HUES6 (cell line): ENCODE results near the gene DGKE.

Experiments
- H3K27ac ChIP-seq: 2 replicates; pipeline ENCODE4 v1.7.0; 2013; ENCODE audit warnings: low read depth, mild to moderate bottlenecking, low read length, inconsistent platforms
- H3K27me3 ChIP-seq: 2 replicates; pipeline ENCODE4 v1.6.1; 2013; ENCODE audit warnings: low read length; ENCODE audit not compliant: control insufficient read depth, insufficient read depth
- H3K36me3 ChIP-seq: 2 replicates; pipeline ENCODE4 v1.6.1; 2013; ENCODE audit warnings: low read length; ENCODE audit not compliant: control insufficient read depth, insufficient read depth
- H3K4me1 ChIP-seq: 2 replicates; pipeline ENCODE4 v1.6.1; 2013; ENCODE audit warnings: low read length; ENCODE audit not compliant: control insufficient read depth, insufficient read depth
- H3K4me3 ChIP-seq: 2 replicates; pipeline ENCODE4 v1.5.1; 2013; ENCODE audit warnings: low read depth, low read length
- H3K9ac ChIP-seq: one replicate; pipeline ENCODE4 v1.6.1; 2013; ENCODE audit warnings: mild to moderate bottlenecking, low read length
- H3K9me3 ChIP-seq: 2 replicates; pipeline ENCODE4 v1.6.1; 2013; ENCODE audit warnings: low read depth, low read length; ENCODE audit not compliant: control insufficient read depth, insufficient read depth

The DGKE gene

GRCh38 chr17:56801459-56802178, 32.3 kb upstream of the DGKE start:
- Histone ChIP-seq H3K9ac (no peak overlapping the region), H3K4me1 (peaks cover 5% of the 10 kb centered on the region; the same call in 1 of the 2 replicates), H3K4me3 (no peak overlapping the region)

DNA sequence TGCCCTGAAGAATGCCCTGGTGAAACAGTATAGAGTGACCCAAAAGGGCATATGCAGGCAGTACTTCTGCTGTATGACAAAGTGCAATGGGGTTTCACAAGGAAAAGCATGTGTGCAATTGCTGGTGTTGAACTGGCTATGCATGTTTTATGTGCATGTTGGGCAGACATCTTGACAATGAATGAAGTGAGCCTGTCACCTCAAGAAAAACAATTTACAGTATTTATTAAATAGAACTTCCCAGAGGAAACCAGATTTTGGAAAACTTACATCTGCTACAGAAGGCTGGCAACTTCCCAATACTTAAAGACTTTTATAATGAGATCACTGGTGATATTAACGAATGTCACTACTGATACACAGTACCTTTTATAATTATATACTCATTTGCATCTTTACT, 30.9 kb upstream of the DGKE start:
- H3K4me1 ChIP-seq = peaks cover 5% of the 10 kb centered on the region; the same call in 1 of the 2 replicates
- no peaks in the 10 kb centered on the region for H3K27me3 ChIP-seq
- H3K9me3 ChIP-seq = no peaks in the 10 kb centered on the region
- no peak overlapping the region for H3K9ac ChIP-seq
- no peaks in the 10 kb centered on the region for H3K36me3 ChIP-seq
- no peak overlapping the region for H3K4me3 ChIP-seq
- H3K27ac ChIP-seq = no peak overlapping the region

More at GRCh38 chr17:56801459-56802178, 32.3 kb upstream of the DGKE start:
- Histone ChIP-seq H3K9me3 (no peaks in the 10 kb centered on the region), H3K27ac (no peak overlapping the region), H3K36me3 (no peaks in the 10 kb centered on the region), H3K27me3 (no peaks in the 10 kb centered on the region)

DNA sequence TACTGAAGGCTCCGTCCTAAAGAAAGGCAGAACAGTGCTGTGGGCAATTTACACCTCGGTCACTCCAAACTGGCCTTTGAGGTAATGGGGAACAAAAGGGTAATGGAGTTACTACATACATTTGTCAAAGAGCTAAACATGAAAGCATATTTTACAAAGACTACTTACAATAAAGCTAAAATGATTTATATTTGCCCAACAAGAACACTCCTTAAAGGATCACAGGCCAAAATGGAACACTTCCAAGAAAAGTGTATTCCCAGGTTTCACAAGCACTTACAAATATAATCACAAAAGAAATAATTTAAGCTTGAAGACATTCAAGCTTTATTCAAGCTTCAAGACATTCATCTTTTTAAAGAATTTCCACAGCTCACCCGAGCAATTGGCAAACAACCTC, 29.5 kb upstream of the DGKE start:
- no peaks in the 10 kb centered on the region for H3K27me3 ChIP-seq
- H3K4me3 ChIP-seq = no peak overlapping the region
- no peaks in the 10 kb centered on the region for H3K4me1 ChIP-seq
- no peaks in the 10 kb centered on the region for H3K36me3 ChIP-seq
- no peaks in the 10 kb centered on the region for H3K9me3 ChIP-seq
- no peak overlapping the region for H3K9ac ChIP-seq
- no peak overlapping the region for H3K27ac ChIP-seq

GRCh38 chr17:56806949-56807348, 27.0 kb upstream of the DGKE start:
- H3K36me3 ChIP-seq = no peaks in the 10 kb centered on the region
- no peak overlapping the region for H3K4me3 ChIP-seq
- H3K27me3 ChIP-seq = no peaks in the 10 kb centered on the region
- H3K9ac ChIP-seq = no peak overlapping the region
- H3K4me1 ChIP-seq = no peaks in the 10 kb centered on the region
- H3K9me3 ChIP-seq = no peaks in the 10 kb centered on the region
- no peak overlapping the region for H3K27ac ChIP-seq

- H3K36me3 ChIP-seq = no peaks in the 10 kb centered on the region
- no peak overlapping the region for H3K9ac ChIP-seq
- no peaks in the 10 kb centered on the region for H3K9me3 ChIP-seq
- no peaks in the 10 kb centered on the region for H3K4me1 ChIP-seq
- H3K4me3 ChIP-seq = no peak overlapping the region
- no peaks in the 10 kb centered on the region for H3K27me3 ChIP-seq
- H3K27ac ChIP-seq = no peak overlapping the region
Observed at GRCh38 chr17:56807723-56808122, 26.2 kb upstream of the DGKE start.

GRCh38 chr17:56808503-56808902, 25.4 kb upstream of the DGKE start:
- H3K9me3 ChIP-seq = no peaks in the 10 kb centered on the region
- H3K27me3 ChIP-seq = no peaks in the 10 kb centered on the region
- H3K9ac ChIP-seq = no peak overlapping the region
- no peak overlapping the region for H3K27ac ChIP-seq
- H3K4me1 ChIP-seq = no peaks in the 10 kb centered on the region
- no peaks in the 10 kb centered on the region for H3K36me3 ChIP-seq
- no peak overlapping the region for H3K4me3 ChIP-seq

GRCh38 chr17:56809106-56809819, 24.7 kb upstream of the DGKE start:
- no peak overlapping the region for H3K27ac ChIP-seq
- H3K36me3 ChIP-seq = no peaks in the 10 kb centered on the region

GRCh38 chr17:56809820-56810179, 24.2 kb upstream of the DGKE start:
- no peaks in the 10 kb centered on the region for H3K4me1 ChIP-seq
- no peak overlapping the region for H3K4me3 ChIP-seq
- H3K27me3 ChIP-seq = no peaks in the 10 kb centered on the region
- no peak overlapping the region for H3K27ac ChIP-seq
- no peaks in the 10 kb centered on the region for H3K36me3 ChIP-seq
- H3K9me3 ChIP-seq = no peaks in the 10 kb centered on the region
- no peak overlapping the region for H3K9ac ChIP-seq

More at GRCh38 chr17:56809106-56809819, 24.7 kb upstream of the DGKE start:
- Histone ChIP-seq H3K27me3 (no peaks in the 10 kb centered on the region), H3K4me3 (no peak overlapping the region), H3K4me1 (no peaks in the 10 kb centered on the region), H3K9me3 (no peaks in the 10 kb centered on the region), H3K9ac (no peak overlapping the region)

- no peaks in the 10 kb centered on the region for H3K9me3 ChIP-seq
- no peak overlapping the region for H3K9ac ChIP-seq
- H3K36me3 ChIP-seq = no peaks in the 10 kb centered on the region
- H3K4me3 ChIP-seq = no peak overlapping the region
- no peaks in the 10 kb centered on the region for H3K27me3 ChIP-seq
- H3K27ac ChIP-seq = no peak overlapping the region
- H3K4me1 ChIP-seq = no peaks in the 10 kb centered on the region
Observed at GRCh38 chr17:56810343-56810742, 23.6 kb upstream of the DGKE start.

GRCh38 chr17:56810891-56811775, 22.8 kb upstream of the DGKE start:
- H3K4me3 ChIP-seq = no peak overlapping the region
- H3K27me3 ChIP-seq = no peaks in the 10 kb centered on the region
- H3K27ac ChIP-seq = no peak overlapping the region
- no peaks in the 10 kb centered on the region for H3K36me3 ChIP-seq
- H3K9ac ChIP-seq = no peak overlapping the region
- H3K4me1 ChIP-seq = no peaks in the 10 kb centered on the region
- H3K9me3 ChIP-seq = no peaks in the 10 kb centered on the region
